ENCODE data around the gene LRRC28.
A peak's percentile ranks its signal among the peaks of the same experiment; 100 is the strongest.

Gene LRRC28

DNA sequence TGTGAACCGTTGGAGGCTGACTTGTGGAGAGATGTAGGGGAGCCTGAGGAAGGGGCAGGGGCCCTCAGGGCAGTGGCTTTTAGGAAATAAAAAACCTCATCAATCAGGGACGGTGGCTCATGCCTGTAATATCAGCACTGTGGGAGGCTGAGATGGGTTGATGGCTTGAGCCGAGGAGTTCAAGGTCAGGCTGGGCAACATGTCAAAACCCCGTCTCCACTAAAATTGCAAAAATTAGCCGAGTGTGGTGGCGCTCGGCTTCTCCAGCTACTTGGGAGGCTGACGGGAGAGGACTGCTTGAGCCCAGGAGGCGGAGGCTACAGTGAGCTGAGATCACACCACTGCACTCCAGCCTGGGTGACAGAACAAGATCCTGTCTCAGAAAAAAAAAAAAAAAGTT lies 9.5 kb upstream of the LRRC28 start:
- Histone ChIP-seq H2BK5ac (ENCODE audit: low read depth, low read length, poor library complexity) (no peak overlapping the region), H4K8ac (ENCODE audit: low read depth, low read length) (no peak overlapping the region), H3K79me1 (ENCODE audit: low read length) (no peaks in the 10 kb centered on the region), H2AFZ (ENCODE audit: insufficient read depth, low read length, poor library complexity) (no peak overlapping the region), H3K9ac (ENCODE audit: low read length) (peak overlapping the region; percentile 16), H2BK12ac (ENCODE audit: low read length) (no peak overlapping the region), H3K14ac (ENCODE audit: low read length) (no peak overlapping the region), H3K4me1 (ENCODE audit: control insufficient read depth in 1 of 2, insufficient read depth in 2 of 2, low read length in 2 of 2) (no peaks in the 10 kb centered on the region), H3K36me3 (ENCODE audit: control insufficient read depth in 1 of 2, insufficient read depth in 2 of 2, low read length in 2 of 2) (peaks cover 4 to 11% of the 10 kb centered on the region in 2 experiments), H3K4me3 (ENCODE audit: low read depth, low read length) (no peak overlapping the region), H3K9me3 (ENCODE audit: insufficient read depth, low read depth, low read length) (no peaks in the 10 kb centered on the region), H3K27ac (ENCODE audit: low read depth, low read length) (no peak overlapping the region), H2BK120ac (ENCODE audit: insufficient read depth, low read length, poor library complexity) (peak overlapping the region; percentile 43), H3K79me2 (ENCODE audit: control insufficient read depth, insufficient read depth, low read length, poor library complexity) (no peaks in the 10 kb centered on the region), H3K4me2 (ENCODE audit: low read length) (no peak overlapping the region), H3K18ac (ENCODE audit: low read length) (no peak overlapping the region), H3K27me3 (ENCODE audit: insufficient read depth, low read length) (no peaks in the 10 kb centered on the region), H3K4ac (ENCODE audit: low read depth, low read length) (no peak overlapping the region), H3K23ac (ENCODE audit: low read length) (no peak overlapping the region), H4K12ac (ENCODE audit: low read depth, low read length) (no peak overlapping the region), H2AK5ac (ENCODE audit: low read length) (no peak overlapping the region), H4K91ac (ENCODE audit: low read depth, low read length) (no peak overlapping the region)
- WGBS (ENCODE audit: extremely low coverage, insufficient coverage, insufficient read length), result no CpG with 5 or more reads among the region's 9 CpGs
- DNase-seq, result no peak

DNA sequence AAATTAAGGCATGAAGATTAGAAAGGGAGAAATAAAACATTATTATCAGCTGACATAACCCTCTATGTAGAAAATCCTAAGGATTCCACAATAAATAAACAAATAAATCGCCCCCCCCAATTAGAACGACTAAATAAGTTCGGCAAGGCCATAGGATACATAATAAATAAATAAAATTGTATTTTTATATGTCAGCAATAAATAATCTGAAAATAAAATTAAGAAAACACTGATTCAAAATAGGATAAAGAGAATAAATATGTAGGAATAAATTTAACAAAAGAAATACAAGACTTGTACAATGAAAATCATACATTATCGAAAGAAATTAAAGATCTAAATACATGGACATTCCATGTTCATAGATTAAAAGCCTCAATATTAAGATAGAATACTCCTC lies 7.0 kb upstream of the LRRC28 start:
- Histone ChIP-seq H3K79me2 (ENCODE audit: control insufficient read depth, insufficient read depth, low read length, poor library complexity) (no peaks in the 10 kb centered on the region), H3K9ac (ENCODE audit: low read length) (no peak overlapping the region), H3K9me3 (ENCODE audit: insufficient read depth, low read depth, low read length) (no peaks in the 10 kb centered on the region), H4K12ac (ENCODE audit: low read depth, low read length) (no peak overlapping the region), H3K4me2 (ENCODE audit: low read length) (no peak overlapping the region), H3K79me1 (ENCODE audit: low read length) (no peaks in the 10 kb centered on the region), H3K4me3 (ENCODE audit: low read depth, low read length) (no peak overlapping the region), H2BK5ac (ENCODE audit: low read depth, low read length, poor library complexity) (no peak overlapping the region), H3K23ac (ENCODE audit: low read length) (no peak overlapping the region), H3K18ac (ENCODE audit: low read length) (no peak overlapping the region), H3K14ac (ENCODE audit: low read length) (no peak overlapping the region), H2AK5ac (ENCODE audit: low read length) (no peak overlapping the region), H2AFZ (ENCODE audit: insufficient read depth, low read length, poor library complexity) (no peak overlapping the region), H3K36me3 (ENCODE audit: control insufficient read depth in 1 of 2, insufficient read depth in 2 of 2, low read length in 2 of 2) (peaks cover 2 to 9% of the 10 kb centered on the region in 2 experiments), H4K91ac (ENCODE audit: low read depth, low read length) (no peak overlapping the region), H3K27ac (ENCODE audit: low read depth, low read length) (no peak overlapping the region), H3K4ac (ENCODE audit: low read depth, low read length) (no peak overlapping the region), H2BK12ac (ENCODE audit: low read length) (no peak overlapping the region), H3K27me3 (ENCODE audit: insufficient read depth, low read length) (no peaks in the 10 kb centered on the region), H2BK120ac (ENCODE audit: insufficient read depth, low read length, poor library complexity) (no peak overlapping the region), H4K8ac (ENCODE audit: low read depth, low read length) (no peak overlapping the region), H3K4me1 (ENCODE audit: control insufficient read depth in 1 of 2, insufficient read depth in 2 of 2, low read length in 2 of 2) (peaks cover 0 to 3% of the 10 kb centered on the region in 2 experiments)
- WGBS (ENCODE audit: extremely low coverage, insufficient coverage, insufficient read length), result no CpG with 5 or more reads among the region's 4 CpGs
- DNase-seq, result no peak

DNA sequence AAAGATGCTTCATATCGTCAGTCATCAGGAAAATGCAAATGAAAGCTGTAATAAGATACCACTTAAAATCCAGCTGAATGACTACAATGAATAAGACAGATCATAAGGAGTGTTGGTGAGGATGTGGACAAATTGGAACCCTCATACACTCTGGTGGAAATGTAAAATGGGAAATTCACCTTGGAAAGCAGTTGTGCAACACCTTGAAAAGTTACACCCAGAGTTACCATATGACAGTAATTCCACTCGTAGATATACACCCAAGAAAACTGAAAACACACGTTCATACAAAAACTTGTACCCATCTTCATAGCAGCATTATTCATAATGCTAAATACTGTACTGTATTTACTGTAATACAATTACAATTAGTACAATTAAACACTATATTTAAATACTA lies 4.2 kb upstream of the LRRC28 start:
- H3K9ac ChIP-seq (ENCODE audit: low read length), result no peak overlapping the region
- no peak overlapping the region for H2AFZ ChIP-seq (ENCODE audit: insufficient read depth, low read length, poor library complexity)
- peaks cover 3% of the 10 kb centered on the region for H3K79me1 ChIP-seq (ENCODE audit: low read length)
- H3K18ac ChIP-seq (ENCODE audit: low read length), result no peak overlapping the region
- no peak overlapping the region for H4K91ac ChIP-seq (ENCODE audit: low read depth, low read length)
- peaks cover 0 to 3% of the 10 kb centered on the region in 2 experiments for H3K4me1 ChIP-seq (ENCODE audit: control insufficient read depth in 1 of 2, insufficient read depth in 2 of 2, low read length in 2 of 2)
- no peak overlapping the region for H3K4me2 ChIP-seq (ENCODE audit: low read length)
- H3K14ac ChIP-seq (ENCODE audit: low read length), result no peak overlapping the region
- peaks cover 3% of the 10 kb centered on the region for H3K79me2 ChIP-seq (ENCODE audit: control insufficient read depth, insufficient read depth, low read length, poor library complexity)
- no peak overlapping the region for H3K27ac ChIP-seq (ENCODE audit: low read depth, low read length)
- DNase-seq, result no peak
- no peak overlapping the region for H3K23ac ChIP-seq (ENCODE audit: low read length)
- no peak overlapping the region for H2BK12ac ChIP-seq (ENCODE audit: low read length)
- no peak overlapping the region for H2AK5ac ChIP-seq (ENCODE audit: low read length)
- peaks cover 0 to 2% of the 10 kb centered on the region in 2 experiments for H3K36me3 ChIP-seq (ENCODE audit: control insufficient read depth in 1 of 2, insufficient read depth in 2 of 2, low read length in 2 of 2)
- H3K4ac ChIP-seq (ENCODE audit: low read depth, low read length), result no peak overlapping the region
- H3K4me3 ChIP-seq (ENCODE audit: low read depth, low read length), result no peak overlapping the region
- WGBS (ENCODE audit: extremely low coverage, insufficient coverage, insufficient read length), result no CpG with 5 or more reads among the region's 3 CpGs
- H3K27me3 ChIP-seq (ENCODE audit: insufficient read depth, low read length), result no peaks in the 10 kb centered on the region
- no peak overlapping the region for H2BK120ac ChIP-seq (ENCODE audit: insufficient read depth, low read length, poor library complexity)
- H4K12ac ChIP-seq (ENCODE audit: low read depth, low read length), result no peak overlapping the region
- no peak overlapping the region for H2BK5ac ChIP-seq (ENCODE audit: low read depth, low read length, poor library complexity)
- no peaks in the 10 kb centered on the region for H3K9me3 ChIP-seq (ENCODE audit: insufficient read depth, low read depth, low read length)
- H4K8ac ChIP-seq (ENCODE audit: low read depth, low read length), result no peak overlapping the region

DNA sequence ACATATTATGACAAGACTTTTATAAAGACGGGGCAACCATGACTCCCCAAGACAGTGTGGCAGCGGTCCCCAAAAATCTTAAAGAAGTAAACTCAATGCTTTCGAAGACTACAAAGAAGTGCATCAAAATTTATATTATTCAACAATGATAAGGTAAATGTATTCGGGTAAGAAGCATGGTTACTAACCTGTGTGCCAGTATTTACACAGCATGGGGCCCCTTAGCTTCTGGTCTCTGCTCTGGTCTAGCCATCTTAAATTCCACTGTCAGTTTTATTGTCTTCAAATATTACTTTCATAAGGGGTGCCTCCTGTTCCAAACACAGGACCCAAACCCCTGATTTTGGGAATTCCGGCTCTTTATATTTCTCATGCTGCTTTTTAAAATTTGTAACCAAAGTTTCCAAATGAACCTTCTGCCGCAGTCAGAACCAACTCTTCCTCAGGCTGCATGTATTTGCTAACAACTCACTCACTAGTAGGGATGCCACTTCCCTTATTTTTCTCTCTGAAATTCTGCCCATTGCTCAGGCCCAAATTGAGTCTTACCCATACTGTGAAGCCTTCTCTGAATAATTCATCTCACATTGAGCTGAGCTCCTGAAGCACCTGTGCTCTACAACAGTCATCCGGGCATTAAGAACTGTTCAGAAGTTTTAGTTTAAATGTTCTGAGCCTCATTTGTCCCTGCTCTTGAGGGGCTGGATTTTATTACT lies 3.1 kb upstream of the LRRC28 start:
- H2AFZ ChIP-seq (ENCODE audit: insufficient read depth, low read length, poor library complexity), result no peak overlapping the region
- H3K9ac ChIP-seq (ENCODE audit: low read length), result no peak overlapping the region
- H3K36me3 ChIP-seq (ENCODE audit: control insufficient read depth in 1 of 2, insufficient read depth in 2 of 2, low read length in 2 of 2), result peaks cover 0 to 2% of the 10 kb centered on the region in 2 experiments
- no peak overlapping the region for H3K18ac ChIP-seq (ENCODE audit: low read length)
- peak overlapping the region; percentile 74 for H2AK5ac ChIP-seq (ENCODE audit: low read length)
- peak overlapping the region; percentile 69 for H3K4ac ChIP-seq (ENCODE audit: low read depth, low read length)
- no peak overlapping the region for H2BK12ac ChIP-seq (ENCODE audit: low read length)
- H3K14ac ChIP-seq (ENCODE audit: low read length), result no peak overlapping the region
- H3K27me3 ChIP-seq (ENCODE audit: insufficient read depth, low read length), result no peaks in the 10 kb centered on the region
- no peak overlapping the region for H4K12ac ChIP-seq (ENCODE audit: low read depth, low read length)
- H4K8ac ChIP-seq (ENCODE audit: low read depth, low read length), result no peak overlapping the region
- peaks cover 3% of the 10 kb centered on the region for H3K79me2 ChIP-seq (ENCODE audit: control insufficient read depth, insufficient read depth, low read length, poor library complexity)
- no peak overlapping the region for H3K27ac ChIP-seq (ENCODE audit: low read depth, low read length)
- peaks cover 2 to 5% of the 10 kb centered on the region in 2 experiments for H3K4me1 ChIP-seq (ENCODE audit: control insufficient read depth in 1 of 2, insufficient read depth in 2 of 2, low read length in 2 of 2)
- no peaks in the 10 kb centered on the region for H3K9me3 ChIP-seq (ENCODE audit: insufficient read depth, low read depth, low read length)
- no peak overlapping the region for H3K23ac ChIP-seq (ENCODE audit: low read length)
- no peak overlapping the region for H2BK5ac ChIP-seq (ENCODE audit: low read depth, low read length, poor library complexity)
- no peak overlapping the region for H3K4me3 ChIP-seq (ENCODE audit: low read depth, low read length)
- DNase-seq, result no peak
- no peak overlapping the region for H4K91ac ChIP-seq (ENCODE audit: low read depth, low read length)
- peak overlapping the region; percentile 52 for H3K4me2 ChIP-seq (ENCODE audit: low read length)
- H3K79me1 ChIP-seq (ENCODE audit: low read length), result peaks cover 3% of the 10 kb centered on the region
- WGBS (ENCODE audit: extremely low coverage, insufficient coverage, insufficient read length), result no CpG with 5 or more reads among the region's 7 CpGs
- H2BK120ac ChIP-seq (ENCODE audit: insufficient read depth, low read length, poor library complexity), result no peak overlapping the region

Data from trophoblast cell (in vitro differentiated cells and primary cell).